Tibial nerve (tissue), 3 donors: ENCODE measurements around the gene CARD10.

Experiments
- POLR2A ChIP-seq, 2 donors: fragments of 450-650 bp; IDR thresholded peaks; one replicate each; pipeline ENCODE4 v1.6.1; 2017; ENCODE audit warnings: antibody characterized with exemption in 2 of 2, mild to moderate bottlenecking in 2 of 2, moderate library complexity in 2 of 2
- TF ChIP-seq, protein P1 (sequence below), 5 experiments: fragments of 200-600 bp in 3 of 5; fragments of 450-650 bp in 2 of 5; sonication (generic) in 3 of 5; IDR thresholded peaks; one replicate each; pipeline ENCODE4 v1.5.1; 2016 to 2019; ENCODE audit warnings: antibody characterized with exemption in 5 of 5, mild to moderate bottlenecking in 3 of 5, moderate library complexity in 2 of 5

DNA sequence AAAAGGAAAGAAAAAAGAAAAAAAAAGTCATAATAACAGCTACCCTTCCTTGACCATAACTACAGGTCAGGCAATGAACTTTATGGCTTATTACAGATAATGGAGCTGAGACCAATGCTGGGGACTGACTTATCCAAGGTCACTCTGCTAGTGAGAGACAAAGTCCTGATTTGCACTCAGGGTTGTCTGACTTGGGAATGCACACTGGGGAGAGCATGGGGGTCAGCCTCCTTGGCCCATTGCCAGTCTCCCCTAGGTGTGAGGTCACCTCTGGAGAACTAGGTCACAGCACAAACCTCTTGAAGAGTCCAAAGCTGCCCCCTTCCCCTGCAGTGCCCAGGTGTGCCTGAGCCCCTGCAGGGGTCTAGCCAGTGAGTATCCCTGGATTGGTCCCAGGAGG, 35.8 kb upstream of the CARD10 start:
- TF ChIP-seq, protein P1, sequence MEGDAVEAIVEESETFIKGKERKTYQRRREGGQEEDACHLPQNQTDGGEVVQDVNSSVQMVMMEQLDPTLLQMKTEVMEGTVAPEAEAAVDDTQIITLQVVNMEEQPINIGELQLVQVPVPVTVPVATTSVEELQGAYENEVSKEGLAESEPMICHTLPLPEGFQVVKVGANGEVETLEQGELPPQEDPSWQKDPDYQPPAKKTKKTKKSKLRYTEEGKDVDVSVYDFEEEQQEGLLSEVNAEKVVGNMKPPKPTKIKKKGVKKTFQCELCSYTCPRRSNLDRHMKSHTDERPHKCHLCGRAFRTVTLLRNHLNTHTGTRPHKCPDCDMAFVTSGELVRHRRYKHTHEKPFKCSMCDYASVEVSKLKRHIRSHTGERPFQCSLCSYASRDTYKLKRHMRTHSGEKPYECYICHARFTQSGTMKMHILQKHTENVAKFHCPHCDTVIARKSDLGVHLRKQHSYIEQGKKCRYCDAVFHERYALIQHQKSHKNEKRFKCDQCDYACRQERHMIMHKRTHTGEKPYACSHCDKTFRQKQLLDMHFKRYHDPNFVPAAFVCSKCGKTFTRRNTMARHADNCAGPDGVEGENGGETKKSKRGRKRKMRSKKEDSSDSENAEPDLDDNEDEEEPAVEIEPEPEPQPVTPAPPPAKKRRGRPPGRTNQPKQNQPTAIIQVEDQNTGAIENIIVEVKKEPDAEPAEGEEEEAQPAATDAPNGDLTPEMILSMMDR (IDR thresholded peaks at IDR 0.05), result no peak
- no peak for TF ChIP-seq POLR2A (IDR thresholded peaks at IDR 0.05)
